Measurements from ENCODE around the gene EMC9.

Gene EMC9

DNA sequence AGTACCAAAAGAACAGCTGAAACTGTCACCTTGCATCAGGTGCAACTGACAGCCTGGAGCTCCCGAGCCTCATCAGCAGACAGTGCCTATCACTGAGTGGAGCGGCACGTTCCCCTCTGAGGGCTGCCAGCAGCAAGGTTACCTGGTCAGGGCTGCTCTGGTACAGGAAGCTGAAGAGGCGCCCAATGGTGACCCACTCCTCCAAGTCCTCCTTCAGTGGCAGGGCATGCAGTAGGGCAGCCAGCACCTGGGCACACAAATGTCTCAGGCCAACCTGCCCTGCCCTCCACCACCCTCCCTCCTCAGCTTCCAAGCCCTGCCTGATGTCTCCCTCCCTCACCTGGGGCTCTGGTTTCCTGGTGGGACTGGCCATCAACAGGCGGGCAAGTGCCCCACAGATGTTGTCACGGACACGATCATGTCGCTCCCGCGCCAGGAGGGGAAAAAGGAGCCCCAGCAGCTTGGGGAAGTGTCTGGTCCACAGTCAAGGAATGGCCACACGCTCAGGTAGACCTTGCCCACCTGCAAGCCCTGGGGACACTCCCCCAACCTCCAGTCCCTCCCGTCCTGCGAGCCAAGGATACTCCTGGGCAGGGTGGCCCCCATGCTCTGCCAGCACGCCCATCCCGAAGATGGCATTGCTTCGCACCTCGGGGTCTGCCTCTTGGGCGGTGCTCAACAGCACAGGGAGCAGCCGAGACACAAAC is 40.1 kb upstream of the EMC9 start:
- no peak for DNase-seq (ENCODE audit: low spot score)
- TF ChIP-seq, protein P1, sequence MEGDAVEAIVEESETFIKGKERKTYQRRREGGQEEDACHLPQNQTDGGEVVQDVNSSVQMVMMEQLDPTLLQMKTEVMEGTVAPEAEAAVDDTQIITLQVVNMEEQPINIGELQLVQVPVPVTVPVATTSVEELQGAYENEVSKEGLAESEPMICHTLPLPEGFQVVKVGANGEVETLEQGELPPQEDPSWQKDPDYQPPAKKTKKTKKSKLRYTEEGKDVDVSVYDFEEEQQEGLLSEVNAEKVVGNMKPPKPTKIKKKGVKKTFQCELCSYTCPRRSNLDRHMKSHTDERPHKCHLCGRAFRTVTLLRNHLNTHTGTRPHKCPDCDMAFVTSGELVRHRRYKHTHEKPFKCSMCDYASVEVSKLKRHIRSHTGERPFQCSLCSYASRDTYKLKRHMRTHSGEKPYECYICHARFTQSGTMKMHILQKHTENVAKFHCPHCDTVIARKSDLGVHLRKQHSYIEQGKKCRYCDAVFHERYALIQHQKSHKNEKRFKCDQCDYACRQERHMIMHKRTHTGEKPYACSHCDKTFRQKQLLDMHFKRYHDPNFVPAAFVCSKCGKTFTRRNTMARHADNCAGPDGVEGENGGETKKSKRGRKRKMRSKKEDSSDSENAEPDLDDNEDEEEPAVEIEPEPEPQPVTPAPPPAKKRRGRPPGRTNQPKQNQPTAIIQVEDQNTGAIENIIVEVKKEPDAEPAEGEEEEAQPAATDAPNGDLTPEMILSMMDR (IDR thresholded peaks at IDR 0.05; ENCODE audit: extremely low read depth, missing control alignments): no peak

DNA sequence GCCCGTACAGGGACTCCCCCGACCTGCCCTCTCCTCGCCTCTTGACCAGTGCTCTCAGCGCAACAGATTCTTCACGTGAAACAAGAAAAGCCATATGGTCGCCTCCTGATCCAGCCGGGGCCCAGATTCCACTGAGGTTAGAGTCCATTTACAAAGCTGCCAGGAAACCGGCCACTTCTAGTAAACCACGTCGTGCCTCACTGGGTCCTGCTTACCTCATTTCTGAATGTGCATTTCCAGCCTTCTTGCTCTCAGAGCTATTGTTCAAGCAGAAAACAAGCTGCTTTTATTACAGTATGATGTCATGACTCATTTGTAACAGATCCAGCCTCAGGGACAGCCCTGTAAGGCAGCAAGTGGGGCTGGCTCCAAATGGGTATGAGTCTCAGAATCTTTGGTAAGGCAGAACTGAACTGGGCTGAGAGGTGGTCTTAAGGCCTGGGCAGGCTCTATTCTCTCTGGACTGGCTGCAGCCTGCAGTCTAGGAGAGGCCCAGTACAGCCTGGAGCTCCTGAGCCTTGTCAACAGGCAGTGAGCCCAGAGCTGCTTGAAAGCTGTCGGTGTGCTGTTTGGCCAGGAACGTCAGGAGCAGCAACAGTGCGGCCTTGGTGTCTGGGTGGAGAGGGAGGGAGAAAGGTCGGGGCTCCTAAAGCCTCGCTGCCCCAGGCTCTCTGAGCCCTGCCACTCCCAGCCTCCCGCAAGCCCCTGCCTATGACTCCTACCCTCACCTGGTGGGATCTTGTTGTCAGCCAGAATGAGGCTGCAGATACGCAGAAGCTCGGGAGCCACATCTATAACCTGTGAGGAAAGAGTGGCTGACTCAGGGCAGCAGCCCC is 38.8 kb upstream of the EMC9 start:
- TF ChIP-seq, protein P1 (IDR thresholded peaks at IDR 0.05; ENCODE audit: extremely low read depth, missing control alignments): no peak
- DNase-seq (ENCODE audit: low spot score): no peak

DNA sequence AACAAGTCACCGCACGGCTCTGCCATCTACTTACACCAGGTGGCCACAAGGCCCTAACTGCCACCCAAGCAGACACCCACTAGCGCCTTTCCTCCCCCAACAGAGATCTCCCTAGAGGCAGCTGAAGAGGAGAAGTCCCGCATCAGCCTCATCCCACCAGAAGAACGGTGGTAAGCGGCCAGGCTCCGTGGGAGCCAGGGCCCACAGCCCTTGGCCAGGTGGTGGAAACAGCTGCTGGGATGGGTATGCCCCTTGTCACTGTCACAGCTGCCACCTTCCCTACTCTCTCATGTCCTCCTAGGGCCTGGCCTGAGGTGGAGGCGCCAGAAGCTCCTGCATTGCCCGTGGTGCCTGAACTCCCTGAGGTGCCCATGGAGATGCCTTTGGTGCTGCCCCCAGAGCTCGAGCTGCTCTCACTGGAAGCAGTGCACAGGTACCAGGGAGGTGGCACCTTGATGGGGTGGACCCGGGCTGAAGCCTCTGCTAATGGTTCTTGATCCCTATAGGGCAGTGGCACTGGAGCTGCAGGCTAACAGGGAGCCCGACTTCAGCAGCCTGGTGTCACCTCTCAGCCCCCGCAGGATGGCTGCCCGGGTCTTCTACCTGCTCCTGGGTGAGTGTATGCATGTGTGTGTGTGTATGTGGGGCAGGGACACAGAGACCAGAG is 38.0 kb upstream of the EMC9 start:
- DNase-seq (ENCODE audit: low spot score): no peak
- TF ChIP-seq, protein P1 (IDR thresholded peaks at IDR 0.05; ENCODE audit: extremely low read depth, missing control alignments): no peak

DNA sequence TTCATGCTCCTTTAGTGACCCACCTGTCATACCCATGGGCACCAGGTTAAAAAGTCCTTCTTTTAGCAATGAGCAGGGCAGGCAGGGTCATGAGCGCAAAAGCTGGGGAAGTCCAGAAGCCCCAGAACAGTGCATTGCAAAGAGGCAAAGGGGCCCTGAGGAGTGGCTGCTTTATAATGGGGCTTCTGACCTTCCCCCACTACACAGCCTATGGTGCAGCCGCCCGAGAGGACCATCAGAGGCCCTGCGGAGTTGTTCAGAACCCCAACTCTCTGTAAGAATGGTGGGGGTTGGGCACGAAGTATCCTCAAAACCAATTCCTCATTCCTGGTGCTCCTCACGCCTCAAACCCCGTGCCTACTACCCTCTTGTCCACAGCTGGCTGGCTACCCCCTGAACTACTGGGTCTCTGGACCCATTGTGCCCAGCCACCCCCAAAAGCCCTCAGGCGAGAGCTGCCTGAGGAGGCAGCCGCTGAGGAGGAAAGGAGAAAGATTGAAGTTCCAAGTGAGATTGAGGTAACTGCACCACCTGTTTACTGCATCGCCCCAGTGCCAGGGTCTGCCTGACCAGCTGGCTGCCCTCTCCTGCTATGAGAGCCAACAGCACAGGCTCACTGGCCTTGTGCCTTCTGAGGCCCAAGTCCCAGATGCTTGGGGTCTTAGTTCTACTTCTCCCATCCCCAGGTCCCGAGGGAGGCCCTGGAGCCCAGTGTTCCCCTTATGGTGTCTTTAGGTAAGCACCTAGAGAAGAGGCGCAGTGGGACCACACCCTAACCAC is 37.2 kb upstream of the EMC9 start:
- DNase-seq (ENCODE audit: low spot score): no peak

DNA sequence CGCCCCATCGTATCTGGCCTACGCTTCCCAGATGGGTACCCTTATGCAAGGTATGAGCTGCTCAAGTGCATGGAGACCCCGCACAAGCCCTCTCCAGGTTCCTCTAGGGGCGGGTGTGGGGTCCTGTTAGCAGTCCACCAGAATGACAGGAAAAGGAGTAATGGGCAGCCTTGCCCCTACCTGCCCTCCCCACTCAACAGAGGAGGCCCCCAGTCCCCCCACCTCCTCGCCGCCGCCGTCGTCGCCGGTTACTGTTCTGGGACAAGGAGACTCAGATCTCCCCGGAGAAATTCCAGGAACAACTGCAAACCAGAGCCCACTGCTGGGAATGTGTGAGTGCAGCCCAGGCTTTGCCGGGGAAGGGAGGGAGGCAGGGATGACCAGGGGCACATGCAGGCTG is 36.5 kb upstream of the EMC9 start:
- DNase-seq (ENCODE audit: low spot score): no peak
- TF ChIP-seq, protein P1 (IDR thresholded peaks at IDR 0.05; ENCODE audit: extremely low read depth, missing control alignments): no peak

More for the DNA sequence above, 37.2 kb upstream of the EMC9 start:
- TF ChIP-seq, protein P1 (IDR thresholded peaks at IDR 0.05; ENCODE audit: extremely low read depth, missing control alignments): no peak

DNA sequence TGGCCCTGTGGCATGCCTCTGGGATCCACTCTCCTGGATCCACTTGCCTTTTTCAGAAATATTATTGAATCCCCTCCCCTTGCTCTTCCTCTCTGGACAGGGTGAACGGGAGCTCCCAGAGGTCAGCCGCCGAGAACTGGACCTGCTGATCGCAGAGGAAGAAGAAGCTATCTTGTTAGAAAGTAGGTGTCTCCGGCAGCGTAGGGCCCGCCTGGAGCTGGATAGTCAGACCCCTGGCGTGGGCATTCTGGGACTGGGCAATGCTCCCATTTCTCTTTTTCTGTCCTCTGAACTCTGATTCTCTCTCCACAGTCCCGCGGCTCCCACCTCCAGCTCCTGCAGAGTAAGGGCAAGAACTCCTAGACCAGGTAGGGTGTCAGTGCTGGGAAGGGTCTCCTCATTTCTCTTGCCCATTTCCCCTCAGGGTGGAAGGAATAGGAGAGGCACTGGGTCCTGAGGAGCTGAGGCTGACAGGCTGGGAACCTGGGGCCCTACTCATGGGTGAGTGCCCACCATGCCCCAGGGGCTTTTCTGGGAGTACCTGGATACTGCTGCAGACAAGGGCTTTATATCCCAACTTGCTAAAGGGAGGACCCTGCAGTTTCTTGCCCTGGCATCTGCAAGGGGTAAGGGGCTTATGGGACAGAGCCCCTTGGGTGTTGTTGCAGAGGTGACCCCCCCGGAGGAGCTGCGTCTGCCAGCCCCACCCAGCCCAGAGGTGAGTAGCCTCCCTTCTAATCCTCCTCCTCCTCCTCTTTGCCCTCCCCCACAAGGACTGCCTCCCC is 35.8 kb upstream of the EMC9 start:
- DNase-seq (ENCODE audit: low spot score): no peak
- TF ChIP-seq, protein P1 (IDR thresholded peaks at IDR 0.05; ENCODE audit: extremely low read depth, missing control alignments): no peak

Data from GM20000 (cell line).